Tongue (tissue), 2 donors: Measurements from ENCODE around the gene PDZD8. TPM values are rescaled to one million over a fixed set of nuclear protein-coding genes. Genes with fewer than 3 reads are reported as not detected.
A peak's percentile ranks its signal among the peaks of the same experiment; 100 is the strongest.

ENCODE experiments used
- DNase-seq: peaks from one replicate; pipeline ENCODE4 v3.0.0-alpha.2; 2015
- total RNA-seq: library from RNA; depleted of rRNA; stranded (reverse); fragments of >200 nt; gene quantifications from one replicate; pipeline ENCODE4 v1.2.3, GENCODE V29; 2014

PDZD8 gene
- total RNA-seq, 1 donor from 2014 or later = 22.6 TPM

GRCh38 chr10:117391436-117392205, 16.4 kb upstream of the PDZD8 start:
- DNase-seq = peak; percentile 11

GRCh38 chr10:117390420-117390819, 15.2 kb upstream of the PDZD8 start:
- no peak for DNase-seq

DNA sequence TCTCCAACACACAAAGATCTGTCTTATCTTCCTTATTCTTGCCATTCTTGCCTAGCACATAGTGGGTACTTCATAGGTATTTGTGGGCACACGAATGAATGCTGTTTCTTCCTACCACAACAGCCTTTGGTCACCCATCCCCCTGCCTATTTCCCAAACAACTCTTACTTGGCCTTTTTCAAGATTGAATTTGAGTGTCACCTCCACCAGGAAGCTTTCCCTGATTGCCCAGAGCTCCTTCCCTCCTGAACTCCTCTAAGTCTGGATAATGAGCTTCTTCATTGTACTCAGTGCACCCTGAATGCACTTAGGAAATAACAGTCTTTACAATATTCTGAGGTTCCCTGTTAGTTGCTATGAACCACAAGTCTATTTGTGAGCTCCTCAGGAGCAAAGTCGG, 11.6 kb upstream of the PDZD8 start:
- DNase-seq = no peak

DNA sequence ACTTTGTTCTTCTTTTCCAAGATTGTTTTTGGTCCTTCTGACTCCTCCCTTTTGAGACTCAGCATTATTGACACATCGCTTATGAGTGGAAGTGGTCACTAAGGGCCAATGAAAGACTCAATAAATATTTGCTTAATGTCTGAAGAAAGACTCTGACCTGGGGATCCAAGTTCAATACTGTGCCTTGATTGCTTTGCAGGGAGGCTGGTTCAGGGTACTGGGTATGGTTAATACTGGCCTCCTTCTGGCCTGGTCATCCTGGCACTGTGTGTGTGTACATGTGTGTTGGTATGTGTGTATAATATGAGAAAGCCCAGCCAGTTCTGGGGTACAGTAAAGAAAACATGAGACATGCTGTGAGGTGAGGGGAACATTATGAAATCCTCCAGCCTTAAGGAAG, 7.6 kb upstream of the PDZD8 start:
- no peak for DNase-seq

DNA sequence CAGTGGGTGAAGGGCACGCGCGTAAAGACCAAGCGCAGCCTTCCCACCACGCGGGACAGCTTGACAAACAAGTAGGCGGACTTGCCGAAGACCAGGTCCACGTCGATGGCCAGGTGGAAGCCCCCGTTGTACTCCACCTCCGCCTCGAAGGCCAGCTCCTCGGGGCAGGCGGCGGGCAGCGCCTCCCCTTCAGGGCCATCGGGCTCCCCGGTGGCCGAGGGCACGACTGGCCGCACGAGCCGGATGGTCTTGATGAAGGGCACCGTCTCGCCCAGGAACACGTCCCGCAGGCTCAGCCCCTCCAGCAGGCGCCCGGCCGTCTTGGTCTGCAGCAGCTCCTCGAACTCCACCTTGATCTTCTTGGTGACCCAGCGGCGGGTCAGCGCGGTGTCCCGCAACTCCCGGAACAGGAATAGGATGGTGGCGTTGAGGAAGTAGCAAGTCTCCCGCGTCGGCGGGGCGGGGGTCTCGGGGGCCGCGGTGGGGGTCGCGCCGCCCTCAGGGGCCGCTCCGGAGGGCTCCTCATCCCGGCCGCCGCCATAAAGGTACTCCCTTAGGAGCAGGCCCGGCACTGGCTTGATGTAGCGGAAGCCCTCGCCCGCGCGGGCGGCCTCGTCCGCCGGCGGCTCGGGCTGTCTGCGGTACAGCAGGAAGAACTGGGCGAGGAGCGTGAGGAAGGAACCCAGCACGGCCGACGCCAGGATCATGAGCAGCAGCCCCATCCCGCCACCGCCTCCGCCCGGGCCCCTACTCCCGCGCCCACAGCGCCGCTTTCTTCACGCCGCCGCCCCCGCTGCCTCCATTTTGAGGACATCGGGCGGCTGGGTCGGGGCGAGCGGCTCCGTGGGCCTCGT, 507 bp downstream of the PDZD8 start:
- DNase-seq = peak; percentile 16

DNA sequence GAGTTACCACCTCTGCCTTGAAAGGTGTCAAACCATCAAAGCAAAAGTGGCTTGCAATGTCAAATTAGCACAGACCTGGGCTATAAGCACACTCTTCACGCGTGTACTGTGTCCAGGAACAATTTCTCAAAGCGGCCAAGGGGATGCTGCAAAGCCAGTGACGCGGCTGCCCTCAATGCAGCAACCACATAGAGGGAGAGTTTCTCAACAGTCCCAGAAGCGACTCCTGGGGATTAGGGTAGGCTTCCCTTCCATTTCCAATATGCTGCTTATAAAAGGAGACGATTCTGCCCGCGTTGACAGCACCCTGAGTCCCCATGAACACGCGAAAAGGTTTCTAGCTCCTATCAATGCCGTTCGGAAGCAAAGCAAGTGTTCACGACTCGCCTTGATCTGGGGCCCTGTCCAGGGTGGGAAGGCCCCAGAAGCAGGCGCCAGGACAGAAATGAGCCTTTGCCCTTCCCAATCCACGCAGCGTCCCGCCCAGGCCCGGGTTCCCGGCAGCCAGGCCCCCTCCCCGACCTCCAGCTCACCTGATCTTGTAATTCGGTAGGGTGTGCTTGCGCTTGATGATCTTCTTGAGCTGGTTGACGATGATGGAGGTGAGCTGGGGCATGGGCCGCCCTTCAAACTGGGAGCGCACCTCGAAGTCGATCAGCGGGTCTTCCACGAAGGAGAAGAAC, 1.3 kb downstream of the PDZD8 start:
- peak; percentile 54 for DNase-seq

DNA sequence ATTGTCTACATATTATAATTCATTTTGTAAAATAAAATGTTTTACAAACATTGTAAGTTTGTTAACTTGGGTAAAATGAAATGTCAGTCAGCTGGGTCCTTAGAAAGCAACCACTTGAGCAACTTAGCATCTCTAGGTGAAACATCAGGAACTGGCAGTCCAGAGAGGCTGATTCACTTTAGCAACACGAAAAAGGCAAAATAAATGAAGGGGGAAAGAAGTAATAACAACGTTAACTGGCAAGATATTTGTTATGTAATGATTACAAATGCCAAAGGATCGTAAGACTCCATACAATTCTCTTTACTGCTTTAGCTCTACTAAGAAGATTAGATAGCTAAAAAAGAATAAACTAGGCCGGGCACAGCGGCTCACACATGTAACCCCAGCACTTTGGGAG, 5.0 kb downstream of the PDZD8 start:
- no peak for DNase-seq

DNA sequence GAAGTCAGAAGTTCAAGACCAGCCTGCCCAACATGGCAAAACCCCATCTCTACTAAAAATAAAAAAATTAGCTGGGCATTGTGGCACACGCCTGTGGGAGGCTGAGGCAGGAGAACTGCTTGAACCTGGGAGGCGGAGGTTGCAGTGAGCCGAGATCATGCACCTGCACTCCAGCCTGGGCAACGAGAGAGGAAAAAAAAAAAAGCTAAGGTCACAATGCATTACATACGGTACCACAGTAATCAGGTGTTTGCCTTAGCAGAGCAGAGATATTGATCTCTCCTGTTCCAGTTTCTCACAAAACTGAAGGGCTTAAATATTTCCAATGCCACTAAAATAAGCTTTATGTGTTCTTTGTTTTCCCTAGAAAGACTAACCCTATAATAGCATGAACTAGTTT, 7.5 kb downstream of the PDZD8 start:
- no peak for DNase-seq

- no peak for DNase-seq
Measured at GRCh38 chr10:117366741-117367140, 8.5 kb downstream of the PDZD8 start.

DNA sequence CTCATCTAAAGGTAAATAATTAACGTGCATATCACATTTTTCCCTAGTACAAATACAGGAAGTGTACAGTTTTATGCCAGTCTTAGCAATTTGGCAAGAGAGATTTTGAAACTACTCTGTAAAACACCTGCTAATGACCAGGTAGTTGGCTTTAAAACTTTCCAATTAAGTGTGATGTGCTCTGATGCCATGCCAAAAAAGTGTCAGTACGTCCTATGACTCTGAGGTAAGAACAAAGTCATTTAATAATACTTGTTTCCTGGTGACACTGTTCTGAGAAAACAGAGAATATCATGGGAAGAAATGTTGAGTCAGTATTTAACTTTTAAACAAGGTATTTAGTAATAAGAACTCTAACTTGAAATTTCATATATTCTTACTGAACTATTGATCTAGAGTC, 9.6 kb downstream of the PDZD8 start:
- no peak for DNase-seq

- no peak for DNase-seq
Measured at GRCh38 chr10:117364110-117364960, 10.9 kb downstream of the PDZD8 start.

GRCh38 chr10:117363028-117363427, 12.2 kb downstream of the PDZD8 start:
- no peak for DNase-seq

GRCh38 chr10:117362313-117362712, 12.9 kb downstream of the PDZD8 start:
- no peak for DNase-seq

- no peak for DNase-seq
Measured at GRCh38 chr10:117360994-117361667, 14.1 kb downstream of the PDZD8 start.

DNA sequence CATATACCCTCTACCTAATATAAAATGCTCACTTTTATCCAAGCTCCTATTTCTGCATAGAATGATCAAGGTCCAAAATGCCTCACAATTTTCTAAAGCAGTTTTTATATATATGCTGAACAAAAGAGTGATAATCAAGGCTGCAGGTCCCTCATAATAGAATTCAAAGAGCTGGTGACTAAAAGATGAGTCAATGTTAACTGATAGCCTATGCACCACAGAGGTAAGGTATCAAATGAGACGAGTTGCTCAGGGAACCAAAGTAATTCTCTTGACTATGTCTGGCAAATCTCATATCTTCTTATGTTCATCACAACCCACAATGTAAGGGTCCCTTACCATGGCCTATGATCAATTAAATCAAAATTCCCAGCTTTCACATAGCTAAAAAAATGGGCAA, 15.2 kb downstream of the PDZD8 start:
- DNase-seq = no peak

GRCh38 chr10:117355072-117355471, 20.2 kb downstream of the PDZD8 start:
- DNase-seq = no peak

DNA sequence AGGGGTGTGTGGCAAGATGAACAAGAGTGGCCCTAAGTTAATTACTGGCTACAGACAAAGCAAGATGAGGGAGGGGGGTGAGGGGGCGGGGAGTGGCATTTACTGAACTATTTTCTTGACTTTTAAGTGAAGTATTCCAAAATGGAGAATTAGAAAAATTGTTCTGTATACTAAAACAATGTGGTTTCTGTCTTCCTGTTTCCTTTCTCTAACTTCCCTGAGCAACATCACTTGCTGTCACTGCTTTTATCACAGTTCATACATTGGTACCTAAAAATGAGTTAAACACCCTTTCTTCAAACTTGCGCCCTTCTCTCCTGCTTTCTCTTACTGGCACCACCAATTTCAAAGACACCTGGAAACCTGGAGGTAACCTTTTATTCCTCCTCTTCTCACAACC, 21.6 kb downstream of the PDZD8 start:
- DNase-seq = no peak

DNA sequence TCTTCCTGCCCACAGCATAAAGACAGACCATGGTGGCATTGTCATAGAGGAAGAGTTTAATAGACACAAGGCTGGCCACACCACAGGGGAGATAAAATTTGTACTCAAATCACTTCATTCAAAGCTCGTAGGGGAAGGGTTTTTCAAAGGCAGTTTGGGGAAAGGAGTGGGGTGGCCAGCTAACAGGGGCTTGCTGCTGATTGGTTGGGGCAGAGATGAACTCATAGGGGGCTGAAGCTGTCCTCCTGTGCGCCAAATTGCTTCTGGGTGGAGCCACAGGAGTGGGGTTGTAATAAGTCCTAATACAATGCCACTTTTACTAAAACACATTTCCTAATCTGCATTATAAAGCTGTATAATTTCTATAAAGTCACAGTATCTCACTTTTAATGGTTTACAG, 22.5 kb downstream of the PDZD8 start:
- no peak for DNase-seq

DNA sequence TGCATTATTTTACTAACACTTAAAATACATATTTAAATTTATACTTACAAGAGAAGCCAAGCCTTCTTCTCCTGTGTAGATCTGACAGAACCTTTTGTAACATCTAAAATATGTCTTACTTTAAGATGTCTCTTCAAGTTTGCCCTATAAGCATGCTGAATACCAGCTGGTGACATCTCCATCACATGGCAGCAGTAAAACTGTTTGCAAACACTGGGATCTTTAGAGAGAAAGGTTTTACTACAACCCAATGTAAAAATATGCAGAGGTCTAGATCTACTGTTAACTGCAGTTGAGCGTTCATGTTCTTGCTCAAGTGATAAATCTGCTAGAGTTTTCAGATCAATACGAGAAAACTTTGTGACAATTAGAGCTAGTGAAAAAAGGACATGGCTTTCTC, 23.2 kb downstream of the PDZD8 start:
- no peak for DNase-seq

- no peak for DNase-seq
Measured at GRCh38 chr10:117351558-117351957, 23.7 kb downstream of the PDZD8 start.

DNA sequence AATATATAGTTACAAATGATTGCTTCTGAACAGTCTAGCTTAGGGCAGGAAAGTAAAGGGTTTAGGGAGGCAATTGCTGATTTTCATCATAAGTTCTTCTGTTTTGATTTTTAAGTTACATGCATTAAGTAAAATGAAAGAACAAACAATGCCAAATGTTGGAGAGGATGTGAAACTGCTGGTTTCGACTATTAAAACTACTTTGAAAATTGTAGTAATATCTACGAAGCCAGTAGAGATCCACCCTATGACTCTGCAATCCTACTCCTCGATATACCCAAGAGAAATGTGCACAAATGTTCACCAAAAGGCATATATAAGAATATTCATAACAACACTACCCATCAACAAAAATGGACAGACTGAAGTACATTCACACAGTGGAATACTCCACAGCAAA, 24.3 kb downstream of the PDZD8 start:
- no peak for DNase-seq

- no peak for DNase-seq
Measured at GRCh38 chr10:117348236-117348635, 27.0 kb downstream of the PDZD8 start.
